ENCODE results near the gene VSTM4.
A peak's percentile ranks its signal among the peaks of the same experiment; 100 is the strongest.

The VSTM4 gene

DNA sequence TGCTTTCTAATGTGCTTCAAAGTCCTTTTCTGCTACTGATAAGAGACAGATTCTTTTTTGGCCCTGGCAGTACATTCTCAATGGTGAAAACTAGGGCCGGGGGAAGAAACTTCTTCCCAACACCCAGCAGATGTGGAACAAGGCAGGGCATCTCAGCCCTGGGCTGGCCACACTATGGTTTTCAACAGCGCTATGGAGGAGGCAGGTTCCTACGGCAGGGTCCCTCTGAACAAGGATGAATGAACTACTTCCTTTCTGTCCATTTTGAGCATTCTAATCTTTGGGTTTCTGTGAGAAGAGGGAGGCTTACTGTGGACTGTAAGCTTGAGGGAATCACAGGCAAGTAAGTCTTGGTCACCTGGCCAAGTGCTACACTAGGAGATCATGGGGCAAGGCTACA, 78.7 kb downstream of the VSTM4 start:
- DNase-seq = no peak

DNA sequence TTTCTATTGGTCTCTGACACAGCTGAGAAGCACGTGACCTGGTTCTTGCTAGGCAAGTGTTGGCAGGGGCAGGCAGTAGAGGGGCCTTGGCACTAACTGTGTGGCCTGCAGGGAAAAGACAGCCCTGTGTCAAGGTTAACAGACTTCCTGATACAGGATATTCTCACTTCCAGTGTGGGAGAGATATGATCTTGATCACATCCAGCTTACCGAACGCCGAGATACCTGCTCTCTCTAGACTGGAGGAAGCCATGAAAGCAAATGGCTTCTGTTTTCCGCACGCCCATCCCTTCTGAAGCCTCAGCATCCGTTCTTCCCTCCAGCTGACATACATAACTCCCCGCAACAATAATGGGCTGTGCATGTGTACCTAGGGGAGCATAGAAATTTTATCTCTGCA, 79.4 kb downstream of the VSTM4 start:
- DNase-seq = no peak

DNA sequence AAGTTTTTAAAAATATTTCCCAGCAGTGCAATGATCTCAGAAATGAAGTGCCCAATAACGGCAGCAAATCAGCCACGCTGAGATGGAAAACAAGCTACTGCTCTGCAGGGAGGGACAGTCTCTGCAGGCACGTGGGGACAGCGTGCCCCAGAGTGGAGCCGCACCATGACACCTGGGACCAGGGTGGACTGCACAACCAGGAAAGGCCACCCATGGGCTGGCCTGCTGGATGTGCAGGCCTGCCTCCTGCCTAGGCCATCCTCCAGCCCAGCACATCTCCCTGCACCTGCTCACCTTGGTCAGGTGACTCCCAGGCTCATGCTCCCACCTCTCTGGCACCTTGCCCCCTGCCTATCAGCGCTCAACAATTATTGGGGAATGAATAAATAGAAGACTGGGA, 80.4 kb downstream of the VSTM4 start:
- DNase-seq = no peak

DNA sequence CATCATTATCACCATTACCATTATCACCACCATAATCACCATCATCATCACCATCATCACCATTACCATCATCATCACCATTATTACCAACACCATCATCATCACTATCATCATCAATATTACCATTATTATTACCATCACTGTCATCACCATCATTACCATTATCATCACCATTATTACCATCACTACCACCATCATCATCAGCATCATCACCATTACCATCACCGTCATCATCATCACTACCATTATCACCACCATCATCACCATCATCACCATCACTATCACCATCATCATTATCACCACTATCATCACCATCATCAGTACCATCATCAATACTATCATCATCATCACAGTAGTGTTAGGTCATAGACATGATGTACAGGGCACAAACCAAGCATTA, 81.4 kb downstream of the VSTM4 start:
- DNase-seq = no peak

DNA sequence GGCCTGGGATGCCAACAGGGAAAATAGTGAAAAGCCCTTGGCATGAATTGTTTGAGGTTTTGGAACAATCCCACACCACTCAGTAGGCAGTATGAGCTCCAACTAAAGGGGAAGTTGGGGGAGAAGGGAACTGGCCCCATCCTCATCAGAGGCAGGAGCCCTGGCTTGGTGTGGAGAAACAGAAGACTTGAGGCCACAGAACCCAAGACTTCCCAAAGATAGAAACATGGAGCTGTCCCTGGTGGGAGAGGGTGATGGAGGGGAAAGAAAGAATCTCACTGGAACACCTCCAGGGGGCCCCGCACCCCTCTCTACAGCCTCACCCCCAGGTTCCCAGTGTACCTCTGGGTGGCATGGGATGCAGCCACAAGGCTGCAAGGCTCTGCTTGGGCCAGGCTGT, 85.7 kb downstream of the VSTM4 start:
- DNase-seq = no peak

DNA sequence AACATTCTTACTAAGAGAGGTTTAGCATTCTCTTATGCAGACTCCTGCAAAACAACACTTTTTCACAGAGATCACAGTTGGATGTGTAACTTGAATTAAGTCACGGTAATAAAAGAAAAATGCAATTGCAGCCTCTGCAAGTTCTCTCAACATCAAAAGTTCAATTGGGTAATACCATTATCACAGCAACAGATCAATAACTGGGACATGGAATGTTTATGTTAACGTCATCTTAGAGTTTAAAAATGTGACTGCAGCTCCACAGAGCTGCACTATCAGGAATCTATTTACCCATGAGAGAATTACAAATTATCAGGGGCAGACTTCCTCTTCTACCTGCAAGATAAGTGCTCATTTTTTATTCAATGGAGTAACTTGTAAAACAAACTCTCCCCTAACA, 86.7 kb downstream of the VSTM4 start:
- no peak for DNase-seq

DNA sequence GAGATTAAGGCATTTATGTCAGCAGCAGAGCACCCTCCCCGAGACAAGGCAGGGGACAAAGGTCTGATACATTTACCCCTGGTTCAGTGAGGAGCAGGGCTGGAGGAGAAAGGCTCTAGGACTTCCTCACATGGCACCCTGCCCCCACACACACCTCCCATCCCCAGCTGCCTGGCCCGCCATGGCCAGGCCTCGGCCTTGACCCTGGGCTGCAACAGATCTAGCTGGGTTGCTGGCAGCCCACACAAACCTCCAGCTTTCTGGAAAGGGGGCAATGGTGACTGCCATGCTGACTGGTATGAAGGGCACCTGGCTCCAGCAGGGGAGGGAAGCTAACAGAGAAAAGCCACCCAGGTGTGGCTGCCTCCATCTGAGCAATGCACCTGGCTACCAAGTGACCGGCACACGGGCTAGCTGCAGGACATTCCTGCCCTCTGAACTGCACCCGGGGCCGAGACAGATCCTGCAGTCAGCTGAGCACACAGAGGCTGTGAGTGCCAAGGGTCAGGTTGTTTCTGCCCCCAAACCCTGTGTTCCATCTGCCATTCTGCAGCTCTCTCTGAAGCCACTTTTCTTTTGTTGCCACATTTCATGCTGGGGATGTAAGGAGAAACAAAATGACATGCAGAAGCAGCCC, 89.9 kb downstream of the VSTM4 start:
- no peak for DNase-seq

DNA sequence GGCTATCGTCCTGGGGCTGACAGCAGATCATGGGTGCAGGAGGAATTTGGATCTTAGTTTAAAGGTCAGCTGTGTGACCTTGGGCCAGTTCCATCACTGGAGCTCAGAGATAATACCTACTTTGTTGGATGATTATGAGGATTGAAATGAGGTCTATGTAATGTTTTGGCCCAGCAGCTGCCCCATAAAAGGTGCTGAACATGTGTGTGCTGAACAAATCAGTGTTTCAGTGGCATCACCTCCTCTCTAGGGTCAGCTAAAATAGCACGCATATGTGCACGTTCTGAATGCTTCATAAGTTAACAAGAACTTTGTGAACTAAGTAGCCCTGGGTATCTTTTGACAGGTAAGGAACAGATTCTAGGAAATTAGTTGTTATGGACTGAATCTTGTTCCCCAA, 90.8 kb downstream of the VSTM4 start:
- DNase-seq = no peak

DNA sequence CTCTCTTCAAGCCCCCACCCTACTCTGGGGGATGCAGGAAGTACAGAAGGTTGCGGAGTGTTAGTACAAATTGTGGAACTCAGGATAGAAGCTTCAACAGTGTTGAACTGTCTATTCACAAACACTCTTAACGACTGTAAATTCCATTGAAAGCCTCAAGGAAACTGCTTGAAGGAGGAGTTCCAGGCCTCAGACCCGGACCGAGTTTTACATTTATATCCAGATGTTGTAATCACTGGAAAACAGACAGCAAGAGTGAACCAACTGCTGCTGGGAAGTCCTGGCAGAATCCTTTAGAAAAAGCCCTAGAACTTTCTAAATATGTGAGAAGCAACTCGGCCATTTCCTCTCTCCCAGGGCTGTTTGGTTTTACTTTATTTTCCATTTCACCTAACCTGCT, 91.6 kb downstream of the VSTM4 start:
- DNase-seq = no peak

DNA sequence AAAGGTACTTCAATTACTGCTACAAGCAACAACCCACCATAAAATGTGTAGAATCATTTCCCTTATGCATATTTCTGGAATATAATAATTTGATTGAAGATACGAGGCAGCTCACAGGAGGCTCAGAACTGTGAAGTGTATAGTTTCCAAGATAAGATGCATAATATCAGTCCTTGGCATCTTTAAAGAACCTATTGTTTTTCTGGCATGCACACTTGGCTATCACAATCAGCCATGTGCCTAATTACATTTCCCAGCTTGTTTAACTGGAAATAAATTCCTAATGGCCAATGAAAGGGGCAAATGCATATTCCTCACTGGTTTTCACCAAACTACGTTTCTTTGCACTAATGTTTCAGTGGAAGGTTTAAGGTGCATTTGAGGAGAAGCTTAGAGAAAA, 92.3 kb downstream of the VSTM4 start:
- DNase-seq = no peak

DNA sequence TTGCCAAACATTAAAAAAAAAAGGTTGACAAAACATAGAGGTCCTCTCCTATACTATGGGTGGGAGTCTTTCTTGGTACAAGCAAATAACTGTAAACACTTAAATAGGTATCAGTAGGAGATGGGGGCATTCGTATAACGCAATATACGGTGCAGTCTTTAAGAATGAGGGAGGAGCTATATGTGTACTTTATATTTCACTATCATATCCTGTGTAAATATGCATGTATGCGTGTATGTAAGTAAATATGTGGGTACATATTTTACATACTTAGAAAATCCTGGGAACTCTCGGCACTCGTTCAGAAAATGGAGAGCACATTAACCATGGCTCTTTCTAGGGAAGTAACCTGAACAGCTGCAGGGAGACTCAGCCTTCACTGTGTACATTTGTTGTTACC, 93.6 kb downstream of the VSTM4 start:
- no peak for DNase-seq

DNA sequence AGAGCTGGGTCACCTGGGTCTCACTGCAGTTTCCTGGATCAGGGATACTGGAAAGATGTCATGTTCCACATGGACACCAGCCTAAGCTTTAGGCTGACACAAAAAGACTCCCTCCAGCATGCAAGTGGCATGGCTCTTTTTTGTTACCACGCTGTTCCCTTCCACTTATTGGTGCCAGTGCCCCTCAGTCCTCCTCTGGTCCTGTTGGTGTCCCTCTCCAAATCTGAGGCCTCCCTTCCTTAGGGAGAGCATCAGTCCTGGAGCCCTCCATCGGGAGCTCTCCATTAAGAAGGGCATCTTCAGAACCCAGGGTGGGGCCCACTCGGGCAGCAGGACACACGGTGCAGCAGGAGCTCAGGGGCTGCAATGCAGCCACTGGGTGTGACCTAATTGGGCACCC, 99.6 kb downstream of the VSTM4 start:
- no peak for DNase-seq

DNA sequence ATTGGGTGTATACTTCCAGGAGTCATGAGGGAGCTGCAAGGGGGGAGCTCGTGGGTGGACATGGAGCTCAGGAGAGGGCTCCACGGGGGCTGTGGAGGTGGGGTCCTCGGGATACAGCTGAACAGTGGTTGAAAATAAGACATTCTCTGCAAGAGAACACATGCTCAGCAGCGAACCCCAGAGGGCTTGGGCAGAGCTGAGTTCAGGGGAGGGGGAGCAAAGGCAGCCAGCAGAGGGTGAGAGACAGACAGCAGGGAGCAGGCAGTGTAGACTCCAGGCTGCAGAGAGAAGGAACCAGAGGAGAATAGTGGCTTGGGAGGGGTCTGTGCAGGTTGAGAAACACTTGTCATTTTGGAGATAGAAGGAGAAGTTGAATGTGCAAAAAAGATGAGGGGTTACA, 102.7 kb downstream of the VSTM4 start:
- no peak for DNase-seq

DNA sequence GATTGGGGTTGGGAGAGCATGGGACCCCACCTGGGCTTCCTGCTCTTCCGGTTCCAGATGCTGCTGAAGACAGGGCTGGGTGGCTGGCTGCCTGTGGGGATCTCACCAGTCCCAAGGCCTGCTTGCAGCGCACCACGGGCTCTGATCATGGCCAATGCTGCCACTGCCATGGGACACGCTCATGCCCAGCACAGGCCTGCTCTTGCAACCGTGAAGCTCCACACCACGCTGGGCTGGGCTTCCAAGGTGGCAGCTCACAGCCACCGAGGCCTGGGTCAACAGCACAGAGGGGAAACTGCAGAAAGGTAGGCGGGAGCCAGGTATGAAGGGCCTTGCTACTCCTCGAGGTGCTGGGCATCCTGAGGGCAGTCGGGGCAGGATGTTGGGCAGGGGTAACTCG, 103.6 kb downstream of the VSTM4 start:
- DNase-seq = no peak

DNA sequence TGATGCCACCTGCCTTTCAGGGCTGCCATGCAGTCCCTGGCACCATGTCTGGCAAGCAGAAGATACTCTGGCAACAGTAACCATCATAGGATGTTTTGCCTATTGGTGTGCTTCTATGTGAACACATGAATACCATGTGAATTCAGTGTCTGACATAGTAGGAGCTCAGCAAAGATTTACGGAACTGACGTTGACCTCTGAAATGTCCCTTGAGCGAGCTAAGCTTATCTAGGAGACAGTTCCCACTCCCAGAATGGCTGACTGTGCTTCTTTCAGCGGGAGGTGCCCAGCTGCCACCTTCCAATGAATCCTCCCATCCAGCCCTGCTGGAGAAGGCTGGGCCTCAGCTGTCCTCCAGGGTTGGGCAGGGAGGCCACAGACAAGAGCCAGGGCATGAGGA, 104.5 kb downstream of the VSTM4 start:
- no peak for DNase-seq

DNA sequence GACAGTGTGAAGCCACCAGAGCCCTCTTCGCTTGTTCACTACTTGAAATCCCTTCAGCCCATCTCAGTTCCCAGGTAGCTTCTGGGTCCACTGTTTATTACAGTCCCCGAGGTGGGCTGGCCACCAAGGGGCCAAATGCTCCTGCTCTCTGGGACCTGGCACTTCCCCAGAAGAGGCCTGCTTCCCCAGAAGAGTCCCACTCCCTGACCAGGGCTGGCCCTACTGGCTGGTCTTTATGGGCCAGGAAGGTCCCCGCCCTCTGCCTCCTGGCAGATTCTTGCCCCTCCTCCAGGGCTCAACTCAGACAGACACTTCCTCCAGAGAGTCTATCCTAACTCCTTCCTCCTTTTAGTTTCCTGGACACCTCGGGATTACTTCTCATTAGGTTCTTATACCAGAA, 105.0 kb downstream of the VSTM4 start:
- no peak for DNase-seq

DNA sequence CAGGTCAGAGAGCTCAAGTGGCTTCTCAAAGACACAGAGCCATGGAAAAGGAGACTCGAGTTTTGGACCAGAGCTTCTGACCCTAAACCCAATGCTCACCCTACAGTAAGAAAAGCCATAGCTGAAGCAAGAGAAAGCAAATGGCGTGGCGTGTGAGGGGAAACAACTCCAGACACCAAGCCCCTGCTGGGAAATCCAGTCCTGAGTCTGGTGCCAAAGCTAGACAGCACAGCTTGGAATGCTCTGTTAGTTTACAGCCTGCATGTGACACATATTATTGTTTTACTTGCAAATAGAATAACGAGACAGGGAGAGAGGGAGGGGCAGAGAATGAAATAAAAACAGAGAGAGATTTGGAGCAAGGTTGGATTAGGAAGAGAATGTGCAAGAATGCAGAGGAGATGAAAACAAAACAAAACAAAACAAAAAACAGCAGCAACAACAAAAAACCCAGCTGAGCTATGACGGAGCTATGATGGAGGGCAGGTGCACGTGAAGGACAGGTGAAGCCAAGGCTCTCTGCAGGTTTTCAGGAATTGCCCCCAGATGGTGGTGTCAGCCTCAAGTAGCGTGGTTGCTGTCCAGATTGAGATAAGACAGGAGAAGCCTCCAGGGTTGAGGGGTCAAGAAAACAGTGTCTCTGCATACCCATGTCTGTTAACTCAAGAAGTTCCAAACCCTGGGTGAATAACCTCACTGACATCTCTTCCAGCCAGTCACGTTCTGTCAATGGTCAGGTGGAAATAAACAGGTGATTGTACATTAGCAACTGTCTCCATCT, 105.9 kb downstream of the VSTM4 start:
- no peak for DNase-seq

DNA sequence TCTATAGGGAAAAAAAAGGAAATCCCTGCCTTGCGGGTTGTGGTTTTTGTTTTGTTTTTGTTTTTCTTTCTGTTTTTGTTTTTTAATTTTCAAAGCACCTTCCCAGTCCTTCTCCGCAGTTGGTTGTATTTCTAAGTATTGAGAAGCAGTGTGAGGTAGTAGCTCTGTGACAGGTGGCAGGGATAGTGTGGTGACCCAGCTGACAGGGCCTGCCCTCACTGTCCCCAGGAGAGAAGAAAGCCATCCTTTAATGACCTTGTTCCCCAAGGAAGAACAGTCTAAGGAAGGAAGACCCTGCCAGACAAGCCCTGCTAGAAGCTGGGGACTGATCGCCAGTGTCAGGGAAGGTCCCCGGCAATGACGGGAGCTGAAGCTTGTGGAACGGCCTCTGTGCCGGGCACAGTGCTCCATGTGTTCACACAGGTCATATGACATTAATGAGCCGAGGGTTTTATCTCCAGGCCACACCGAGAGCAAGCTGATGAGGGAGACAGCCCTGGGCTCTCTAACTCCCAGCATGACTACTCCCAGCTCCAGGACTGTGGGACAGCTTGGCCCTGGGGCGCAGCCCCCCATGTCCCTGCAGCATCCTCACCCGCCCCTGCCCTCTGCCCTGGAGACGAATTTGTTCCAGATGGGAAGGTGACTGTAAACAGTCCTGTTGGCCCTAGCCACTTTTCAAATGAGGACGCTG, 106.7 kb downstream of the VSTM4 start:
- DNase-seq = no peak

DNA sequence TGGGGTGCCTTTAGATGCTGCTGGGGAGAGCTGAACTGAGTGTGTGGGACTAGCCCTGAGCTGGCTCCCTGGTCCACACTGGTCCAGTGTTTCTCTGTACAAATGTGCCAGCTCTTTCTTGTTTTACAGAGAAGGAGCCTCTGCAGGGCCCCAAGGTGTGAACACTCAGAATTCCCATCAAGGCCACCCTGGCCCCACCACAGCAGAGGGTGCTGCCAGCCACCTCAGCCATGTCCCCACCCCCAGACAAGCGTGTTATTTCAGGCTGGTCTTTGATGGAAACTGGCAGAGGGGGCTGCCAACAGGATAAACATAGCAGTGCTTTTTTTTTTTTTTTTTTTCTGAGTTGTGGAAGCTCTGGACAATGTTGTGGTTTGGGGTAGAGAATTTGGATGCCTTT, 107.2 kb downstream of the VSTM4 start:
- DNase-seq = no peak

DNA sequence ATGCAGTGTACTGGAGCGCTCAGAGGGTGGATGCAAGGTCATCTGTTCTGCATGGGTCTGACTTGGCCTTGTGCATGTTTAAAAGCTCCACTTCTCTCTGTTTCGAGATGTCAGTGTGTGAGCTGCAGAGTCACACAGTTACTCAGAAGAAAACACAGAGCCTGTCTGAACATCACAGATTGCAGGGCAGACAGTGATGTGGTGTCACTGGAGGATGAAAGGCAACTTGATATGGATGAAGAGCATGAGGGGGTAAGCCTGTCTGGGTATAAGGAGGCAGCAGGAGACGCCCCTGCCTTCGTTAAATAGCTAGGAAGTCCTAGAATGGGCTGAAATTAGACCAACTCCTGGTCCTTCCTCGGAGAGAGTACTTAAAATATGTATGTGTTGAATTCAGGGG, 108.2 kb downstream of the VSTM4 start:
- DNase-seq = no peak

DNA sequence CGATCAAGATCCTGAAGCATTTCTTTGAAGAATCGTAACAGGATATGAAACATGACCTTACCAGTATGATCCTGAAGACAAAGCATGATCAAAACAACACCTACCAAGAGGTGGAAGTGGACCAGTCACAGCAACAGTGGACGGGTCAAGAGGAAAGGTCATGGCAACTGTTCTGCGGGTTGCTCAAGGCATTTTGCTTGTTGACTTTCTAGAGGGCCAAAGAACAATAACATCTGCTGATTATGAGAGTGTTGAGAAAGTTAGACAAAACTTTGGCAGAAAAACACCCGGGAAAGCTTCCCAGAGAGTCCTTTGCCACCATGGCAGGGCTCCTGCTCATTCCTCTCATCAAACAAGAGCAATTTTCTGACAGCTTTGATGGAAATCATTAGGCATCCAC, 110.1 kb downstream of the VSTM4 start:
- no peak for DNase-seq

DNA sequence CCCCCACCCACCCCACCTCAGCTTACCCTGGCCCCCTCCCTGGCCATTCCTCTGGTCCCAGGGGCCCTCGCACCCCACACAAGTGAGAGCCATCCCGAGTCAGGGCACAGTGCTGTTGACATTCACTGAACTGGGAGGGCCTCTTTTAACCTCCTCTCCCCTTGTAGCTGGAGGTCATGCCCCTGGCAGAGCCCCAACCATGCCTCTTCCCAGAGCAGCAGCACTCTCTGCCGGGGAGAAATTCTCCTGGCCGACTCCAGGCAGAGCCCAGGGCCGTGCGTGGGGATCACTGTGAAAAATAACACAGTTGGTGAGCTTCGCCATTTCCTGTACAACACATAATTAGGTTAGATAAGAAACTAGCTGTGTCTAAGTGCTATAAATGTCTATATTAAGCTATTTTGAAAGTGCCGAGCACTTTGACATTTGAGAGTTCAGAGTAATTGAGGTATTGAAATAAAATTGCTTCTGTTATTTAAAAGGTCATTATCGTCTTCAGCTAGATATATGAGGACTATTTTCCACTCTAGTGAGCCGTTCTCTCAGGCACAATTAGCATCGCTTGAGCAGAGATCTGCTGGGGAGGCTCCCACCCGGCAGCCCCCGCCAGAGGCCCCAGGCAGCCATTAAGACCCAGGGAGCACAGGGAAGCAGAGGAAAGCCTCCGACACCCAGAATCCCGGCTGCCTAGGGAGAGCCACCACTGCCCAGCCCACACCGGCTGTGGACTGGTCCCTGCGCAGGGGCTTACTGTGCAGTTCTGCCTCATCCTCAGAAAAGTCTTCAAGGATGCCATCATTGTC, 113.3 kb downstream of the VSTM4 start:
- no peak for DNase-seq

DNA sequence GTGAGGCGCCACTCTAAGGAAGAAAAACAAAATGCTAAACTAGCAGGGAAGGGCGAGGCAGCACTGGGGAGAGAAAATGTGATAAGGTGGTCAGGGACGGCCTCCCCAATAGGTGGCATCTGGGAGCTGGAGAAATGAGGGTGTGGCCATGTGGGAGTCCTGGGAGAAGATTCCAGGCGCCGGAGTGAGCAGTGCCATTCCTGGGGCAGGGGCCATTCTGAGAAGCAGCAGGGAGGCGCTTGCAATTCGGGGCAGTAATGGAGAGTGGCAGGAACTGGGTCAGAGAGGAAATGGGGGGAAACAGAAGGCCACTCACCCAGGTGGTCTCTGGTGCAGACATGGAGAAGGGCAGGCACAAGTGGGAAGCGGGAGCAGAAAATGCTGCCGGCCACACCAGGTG, 113.9 kb downstream of the VSTM4 start:
- peak; percentile 10 for DNase-seq
